ENCODE data around the gene CYP2W1.
A peak's percentile ranks its signal among the peaks of the same experiment; 100 is the strongest.

The CYP2W1 gene

GRCh38 chr7:953547-954327, 29.2 kb upstream of the CYP2W1 start (continued):
- TF ChIP-seq CTCF (tag by site-specific recombination; IDR thresholded peaks at IDR 0.05): no peak
- peak; percentile 38; the same call in 1 of the 2 replicates for TF ChIP-seq ZNF423 (tag by site-specific recombination; IDR thresholded peaks at IDR 0.05)
- peak; percentile 22; the same call in 1 of the 2 replicates for TF ChIP-seq SP2 (tag by site-specific recombination; IDR thresholded peaks at IDR 0.05)
- TF ChIP-seq, protein P1, sequence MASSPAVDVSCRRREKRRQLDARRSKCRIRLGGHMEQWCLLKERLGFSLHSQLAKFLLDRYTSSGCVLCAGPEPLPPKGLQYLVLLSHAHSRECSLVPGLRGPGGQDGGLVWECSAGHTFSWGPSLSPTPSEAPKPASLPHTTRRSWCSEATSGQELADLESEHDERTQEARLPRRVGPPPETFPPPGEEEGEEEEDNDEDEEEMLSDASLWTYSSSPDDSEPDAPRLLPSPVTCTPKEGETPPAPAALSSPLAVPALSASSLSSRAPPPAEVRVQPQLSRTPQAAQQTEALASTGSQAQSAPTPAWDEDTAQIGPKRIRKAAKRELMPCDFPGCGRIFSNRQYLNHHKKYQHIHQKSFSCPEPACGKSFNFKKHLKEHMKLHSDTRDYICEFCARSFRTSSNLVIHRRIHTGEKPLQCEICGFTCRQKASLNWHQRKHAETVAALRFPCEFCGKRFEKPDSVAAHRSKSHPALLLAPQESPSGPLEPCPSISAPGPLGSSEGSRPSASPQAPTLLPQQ (tag by site-specific recombination; IDR thresholded peaks at IDR 0.05): 0 out of 2 replicates have a peak, but pooled peaks have one; percentile 53
- 0 out of 2 replicates have a peak, but pooled peaks have one; percentile 42 for TF ChIP-seq ZNF629 (tag by site-specific recombination; IDR thresholded peaks at IDR 0.05)
- TF ChIP-seq ZFP69B (tag by site-specific recombination; IDR thresholded peaks at IDR 0.05): no peak

DNA sequence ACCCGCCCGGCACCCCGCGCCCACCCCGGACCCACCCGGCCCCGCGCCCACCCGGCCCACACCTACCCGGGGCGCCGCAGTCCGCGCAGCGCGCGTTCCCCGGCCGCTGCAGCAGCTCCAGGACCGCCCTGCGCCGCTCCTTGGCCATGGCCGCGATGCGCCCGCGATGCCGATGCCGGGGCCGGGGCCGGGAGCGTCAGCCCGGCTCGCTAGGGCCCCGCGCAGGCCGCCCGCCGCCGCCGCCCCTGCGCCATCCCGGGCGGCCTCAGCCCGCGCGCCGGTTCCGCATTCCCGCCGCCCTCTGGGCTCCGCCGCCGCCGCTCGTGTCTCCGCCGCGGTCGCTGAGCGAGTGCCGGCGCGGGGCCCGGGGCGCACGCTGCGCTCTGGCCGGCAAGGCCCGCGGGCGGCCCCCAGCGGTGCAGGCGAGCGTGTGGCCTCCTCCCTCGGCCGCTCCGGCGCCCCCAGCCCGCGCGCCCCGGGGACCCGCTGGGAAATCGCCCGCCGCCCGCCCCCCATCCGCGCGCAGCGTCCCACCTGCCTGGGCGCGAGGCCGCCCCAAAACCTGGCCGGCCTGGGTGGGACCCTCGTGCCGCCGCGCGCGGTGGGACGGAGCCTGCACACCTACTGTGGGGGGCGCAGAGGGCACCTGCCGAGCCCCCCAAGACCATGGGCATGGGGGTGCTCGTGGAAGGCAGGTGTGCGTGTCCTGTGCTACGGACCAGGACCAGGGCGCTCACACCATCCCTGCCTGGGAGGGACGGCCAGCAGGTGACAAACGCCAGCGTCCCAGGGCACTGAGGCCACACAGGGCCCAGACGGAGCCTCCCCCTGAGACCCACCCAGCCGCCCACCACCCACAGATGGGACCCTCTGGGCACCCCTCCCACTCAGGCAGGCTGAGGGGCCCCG, 28.4 kb upstream of the CYP2W1 start, which contains the start of gene ADAP1:
Gene ADAP1, minus strand, starts transcription at position 351 of the 909 bp plus-strand sequence. Its CDS starts 203 bp downstream, at position 148.
- Histone ChIP-seq H3K36me3 (ENCODE audit: control insufficient read depth in 2 of 2, insufficient read depth in 1 of 2, low read length in 2 of 2) (no peaks in the 10 kb centered on the region), H3K4me1 (ENCODE audit: control insufficient read depth, insufficient read depth, low read length) (no peaks in the 10 kb centered on the region; the same call in 1 of the 2 replicates), H3K27ac (ENCODE audit: extremely low read depth, low read depth, low read length) (peak within 1 kb of the TSS; percentile 41; the same call in 1 of the 2 replicates), H3K9me3 (ENCODE audit: control insufficient read depth, insufficient read depth, low read depth, low read length) (no peaks in the 10 kb centered on the region), H3K4me3 (ENCODE audit: low read depth, low read length) (peak within 1 kb of the TSS; percentile 42)
- TF ChIP-seq ELK4 (IDR thresholded peaks at IDR 0.05; ENCODE audit: borderline replicate concordance, low read depth, low read length): no peak
- ChIA-PET CTCF (no interaction called here), POLR2A (no interaction called here)

DNA sequence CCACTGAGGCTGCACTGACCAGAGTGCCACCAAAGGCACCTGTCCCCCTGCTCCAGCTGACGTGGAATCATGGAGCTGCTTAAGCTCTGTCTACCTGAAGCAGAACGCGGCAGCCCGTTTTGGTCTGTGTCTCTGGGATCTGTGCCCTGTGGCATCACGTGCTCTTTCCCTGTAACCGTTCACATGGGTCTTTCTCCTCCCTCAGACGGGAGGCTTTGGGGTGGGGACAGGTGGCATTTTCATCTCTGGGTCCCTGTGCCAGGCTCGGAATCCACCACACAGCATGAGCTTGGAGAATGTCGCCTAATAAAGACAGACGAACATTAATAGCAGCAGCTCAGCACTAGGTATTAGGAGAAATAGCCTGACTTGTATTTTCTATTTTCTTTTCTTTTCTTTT, 26.9 kb upstream of the CYP2W1 start:
- no peak overlapping the region for H3K4me3 ChIP-seq (ENCODE audit: low read depth, low read length)
- POLR2A ChIA-PET: no interaction called here
- H3K36me3 ChIP-seq (ENCODE audit: control insufficient read depth in 2 of 2, insufficient read depth in 1 of 2, low read length in 2 of 2): no peaks in the 10 kb centered on the region
- no peaks in the 10 kb centered on the region; the same call in 1 of the 2 replicates for H3K4me1 ChIP-seq (ENCODE audit: control insufficient read depth, insufficient read depth, low read length)
- H3K9me3 ChIP-seq (ENCODE audit: control insufficient read depth, insufficient read depth, low read depth, low read length): no peaks in the 10 kb centered on the region
- CTCF ChIA-PET: no interaction called here
- H3K27ac ChIP-seq (ENCODE audit: extremely low read depth, low read depth, low read length): no peak overlapping the region
- TF ChIP-seq, protein P2, sequence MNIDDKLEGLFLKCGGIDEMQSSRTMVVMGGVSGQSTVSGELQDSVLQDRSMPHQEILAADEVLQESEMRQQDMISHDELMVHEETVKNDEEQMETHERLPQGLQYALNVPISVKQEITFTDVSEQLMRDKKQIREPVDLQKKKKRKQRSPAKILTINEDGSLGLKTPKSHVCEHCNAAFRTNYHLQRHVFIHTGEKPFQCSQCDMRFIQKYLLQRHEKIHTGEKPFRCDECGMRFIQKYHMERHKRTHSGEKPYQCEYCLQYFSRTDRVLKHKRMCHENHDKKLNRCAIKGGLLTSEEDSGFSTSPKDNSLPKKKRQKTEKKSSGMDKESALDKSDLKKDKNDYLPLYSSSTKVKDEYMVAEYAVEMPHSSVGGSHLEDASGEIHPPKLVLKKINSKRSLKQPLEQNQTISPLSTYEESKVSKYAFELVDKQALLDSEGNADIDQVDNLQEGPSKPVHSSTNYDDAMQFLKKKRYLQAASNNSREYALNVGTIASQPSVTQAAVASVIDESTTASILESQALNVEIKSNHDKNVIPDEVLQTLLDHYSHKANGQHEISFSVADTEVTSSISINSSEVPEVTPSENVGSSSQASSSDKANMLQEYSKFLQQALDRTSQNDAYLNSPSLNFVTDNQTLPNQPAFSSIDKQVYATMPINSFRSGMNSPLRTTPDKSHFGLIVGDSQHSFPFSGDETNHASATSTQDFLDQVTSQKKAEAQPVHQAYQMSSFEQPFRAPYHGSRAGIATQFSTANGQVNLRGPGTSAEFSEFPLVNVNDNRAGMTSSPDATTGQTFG (tag by site-specific recombination; IDR thresholded peaks at IDR 0.05; ENCODE audit: borderline replicate concordance): no peak
- TF ChIP-seq KLF10 (tag by site-specific recombination; IDR thresholded peaks at IDR 0.05) (no peak), ZNF558 (tag by site-specific recombination; IDR thresholded peaks at IDR 0.05) (no peak), ZNF473 (tag by site-specific recombination; IDR thresholded peaks at IDR 0.05) (no peak), ZNF24 (tag by site-specific recombination; IDR thresholded peaks at IDR 0.05) (no peak), ZNF335 (tag by site-specific recombination; conservative IDR thresholded peaks at IDR 0.05) (no peak), ZNF629 (tag by site-specific recombination; IDR thresholded peaks at IDR 0.05) (no peak), ZNF561 (tag by site-specific recombination; IDR thresholded peaks at IDR 0.05; ENCODE audit: borderline replicate concordance) (no peak), SP7 (tag by site-specific recombination; IDR thresholded peaks at IDR 0.05) (no peak), ZNF280C (tag by site-specific recombination; IDR thresholded peaks at IDR 0.05) (no peak), ZNF610 (tag by site-specific recombination; IDR thresholded peaks at IDR 0.05; ENCODE audit: borderline replicate concordance) (no peak), ZNF701 (tag by site-specific recombination; IDR thresholded peaks at IDR 0.05) (no peak), ZNF571 (tag by site-specific recombination; IDR thresholded peaks at IDR 0.05) (no peak)
- TF ChIP-seq, protein P3, sequence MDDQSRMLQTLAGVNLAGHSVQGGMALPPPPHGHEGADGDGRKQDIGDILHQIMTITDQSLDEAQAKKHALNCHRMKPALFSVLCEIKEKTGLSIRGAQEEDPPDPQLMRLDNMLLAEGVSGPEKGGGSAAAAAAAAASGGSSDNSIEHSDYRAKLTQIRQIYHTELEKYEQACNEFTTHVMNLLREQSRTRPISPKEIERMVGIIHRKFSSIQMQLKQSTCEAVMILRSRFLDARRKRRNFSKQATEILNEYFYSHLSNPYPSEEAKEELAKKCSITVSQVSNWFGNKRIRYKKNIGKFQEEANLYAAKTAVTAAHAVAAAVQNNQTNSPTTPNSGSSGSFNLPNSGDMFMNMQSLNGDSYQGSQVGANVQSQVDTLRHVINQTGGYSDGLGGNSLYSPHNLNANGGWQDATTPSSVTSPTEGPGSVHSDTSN (CRISPR knock-in tag; IDR thresholded peaks at IDR 0.05): no peak

All from HEK293 (cell line).